Tibial nerve (tissue), 4 donors: ENCODE data around the gene CTXND1.

Experiments
- EP300 ChIP-seq, 2 donors: sonication (generic); formaldehyde crosslinking; IDR thresholded peaks; one replicate each; pipeline ENCODE4 v1.6.1; 2017; ENCODE audit warnings: antibody characterized with exemption in 2 of 2, mild to moderate bottlenecking in 1 of 2
- POLR2A ChIP-seq, 2 donors: fragments of 450-650 bp; IDR thresholded peaks; one replicate each; pipeline ENCODE4 v1.6.1; 2017; ENCODE audit warnings: antibody characterized with exemption in 2 of 2, mild to moderate bottlenecking in 2 of 2, moderate library complexity in 2 of 2
- TF ChIP-seq, protein P1 (sequence below), 5 experiments: fragments of 200-600 bp in 3 of 5; fragments of 450-650 bp in 2 of 5; sonication (generic) in 3 of 5; IDR thresholded peaks; one replicate each; pipeline ENCODE4 v1.5.1; 2016 to 2019; ENCODE audit warnings: antibody characterized with exemption in 5 of 5, mild to moderate bottlenecking in 3 of 5, moderate library complexity in 2 of 5

DNA sequence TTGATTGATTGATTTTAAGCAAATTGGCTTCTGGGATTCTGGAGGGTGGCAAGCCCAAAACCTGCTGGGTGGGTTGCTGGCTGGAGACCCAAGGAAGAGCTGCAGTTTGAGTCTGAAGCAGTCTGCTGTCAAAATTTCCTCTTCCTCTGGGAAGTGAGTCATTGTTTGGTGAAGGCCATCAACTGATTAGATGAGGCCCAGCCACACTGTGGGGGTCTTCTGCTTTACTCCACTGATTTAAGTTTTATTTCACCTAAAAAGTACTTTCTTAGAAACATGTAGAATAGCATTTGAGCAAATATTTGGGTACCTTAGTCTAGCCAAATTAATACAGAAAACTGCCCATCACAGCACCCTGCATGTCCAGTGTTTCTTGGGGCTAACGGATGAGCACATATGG lies 65.4 kb downstream of the CTXND1 start:
- TF ChIP-seq, protein P1, sequence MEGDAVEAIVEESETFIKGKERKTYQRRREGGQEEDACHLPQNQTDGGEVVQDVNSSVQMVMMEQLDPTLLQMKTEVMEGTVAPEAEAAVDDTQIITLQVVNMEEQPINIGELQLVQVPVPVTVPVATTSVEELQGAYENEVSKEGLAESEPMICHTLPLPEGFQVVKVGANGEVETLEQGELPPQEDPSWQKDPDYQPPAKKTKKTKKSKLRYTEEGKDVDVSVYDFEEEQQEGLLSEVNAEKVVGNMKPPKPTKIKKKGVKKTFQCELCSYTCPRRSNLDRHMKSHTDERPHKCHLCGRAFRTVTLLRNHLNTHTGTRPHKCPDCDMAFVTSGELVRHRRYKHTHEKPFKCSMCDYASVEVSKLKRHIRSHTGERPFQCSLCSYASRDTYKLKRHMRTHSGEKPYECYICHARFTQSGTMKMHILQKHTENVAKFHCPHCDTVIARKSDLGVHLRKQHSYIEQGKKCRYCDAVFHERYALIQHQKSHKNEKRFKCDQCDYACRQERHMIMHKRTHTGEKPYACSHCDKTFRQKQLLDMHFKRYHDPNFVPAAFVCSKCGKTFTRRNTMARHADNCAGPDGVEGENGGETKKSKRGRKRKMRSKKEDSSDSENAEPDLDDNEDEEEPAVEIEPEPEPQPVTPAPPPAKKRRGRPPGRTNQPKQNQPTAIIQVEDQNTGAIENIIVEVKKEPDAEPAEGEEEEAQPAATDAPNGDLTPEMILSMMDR (IDR thresholded peaks at IDR 0.05): no peak
- TF ChIP-seq EP300 (IDR thresholded peaks at IDR 0.05) (no peak), POLR2A (IDR thresholded peaks at IDR 0.05) (no peak)
